Pancreas (tissue), 10 donors: Measurements from ENCODE around the gene SAE1. TPM values are rescaled to one million over a fixed set of nuclear protein-coding genes. Genes with fewer than 3 reads are reported as not detected.

Experiments
- ATAC-seq, 4 donors: fragments of 200-7000 bp; cut with Tn5 transposase; one replicate each; pipeline versions ENCODE4 v1.8.0 to v1.9.1; 2020; ENCODE audit warnings: mild to moderate bottlenecking in 4 of 4, moderate library complexity in 4 of 4
- DNase-seq, 6 donors: peaks; one replicate each; pipeline ENCODE4 v3.0.0-alpha.2; 2020
- FAIRE-seq: peaks from 2 replicates; lab custom pipeline; 2012; peaks lifted over from hg19 to GRCh38; lab: Jason Lieb, UNC
- H3K27ac ChIP-seq, 4 donors: fragments of 200-600 bp; sonication (generic); 1 replicate in 3 of 4; 2 replicates in 1 of 4; pipeline versions ENCODE4 v1.5.0 to v1.8.0; 2020
- H3K27me3 ChIP-seq, 4 donors: fragments of 200-600 bp; one replicate each; pipeline ENCODE4 v1.8.0; 2021
- H3K36me3 ChIP-seq, 3 donors: fragments of 200-600 bp; sonication (generic) in 1 of 3; one replicate each; pipeline versions ENCODE4 v1.5.0 to v1.8.0; 2020 to 2021
- H3K4me1 ChIP-seq, 3 donors: fragments of 200-600 bp; one replicate each; pipeline ENCODE4 v1.8.0; 2021
- H3K4me3 ChIP-seq, 4 donors: fragments of 200-600 bp; sonication (generic) in 2 of 4; one replicate each; pipeline versions ENCODE4 v1.5.0 to v1.8.0; 2020 to 2021
- H3K9me3 ChIP-seq, 4 donors: fragments of 200-600 bp; one replicate each; pipeline ENCODE4 v1.8.0; 2021
- WGBS, 2 donors: extraction: QIAGEN DNeasy Blood & Tissue Kit; methylation state at CpG; one replicate each; pipeline ENCODE4 v1.1.7; 2013; 5-methylcytosine and 5-hydroxymethylcytosine counted together
- intact Hi-C, 3 donors: fragments of 100-400 bp; cut with DNase I; formaldehyde crosslinking; loops; one replicate each; pipeline versions ENCODE4 v1.11.1 to v1.14.2; 2022
- polyA plus RNA-seq, 2 donors: library from polyadenylated mRNA; stranded (reverse); fragments of 200-250 nt; gene quantifications; one replicate each; pipeline ENCODE4 v1.2.3, GENCODE V29; 2013
- total RNA-seq, 6 donors: library from RNA; stranded (reverse); fragmentation: NEBNext Ultra II Directional in 4 of 6; extraction: Animal tissue kit (Norgen Biotek cat#: 25700) in 4 of 6; gene quantifications; one replicate each; pipeline versions ENCODE4 v1.2.1 to v1.2.4, GENCODE V29; 2021 to 2023
- TF ChIP-seq, protein P1 (sequence below), 4 donors: fragments of 200-600 bp; sonication (generic) in 3 of 4; IDR thresholded peaks; one replicate each; pipeline versions ENCODE4 v1.5.0 to v1.8.0; 2021; ENCODE audit warnings: antibody characterized with exemption in 4 of 4
- donor health status: healthy with polysubstance abuse.
- donor health status: DM: no; HTN: no; CAD: no; lungs with moderate emphysema.
- donor health status: DM: no; HTN: no; CAD: no.
- donor health status: control.
- donor health status: control.
- donor health status: Bipolar disorder and iron deficiency.
- donor health status: DM: yes; HTN: yes; CAD: no.
- donor health status: DM: no; HTN: no; CAD: no.
- donor health status: DM: no; HTN: no; CAD: no.
- donor health status: DM: yes; HTN: yes; CAD: no.

SAE1 gene
- total and polyA plus RNA-seq, 8 donors = 10.0 to 25.8 (median 20.1) TPM

DNA sequence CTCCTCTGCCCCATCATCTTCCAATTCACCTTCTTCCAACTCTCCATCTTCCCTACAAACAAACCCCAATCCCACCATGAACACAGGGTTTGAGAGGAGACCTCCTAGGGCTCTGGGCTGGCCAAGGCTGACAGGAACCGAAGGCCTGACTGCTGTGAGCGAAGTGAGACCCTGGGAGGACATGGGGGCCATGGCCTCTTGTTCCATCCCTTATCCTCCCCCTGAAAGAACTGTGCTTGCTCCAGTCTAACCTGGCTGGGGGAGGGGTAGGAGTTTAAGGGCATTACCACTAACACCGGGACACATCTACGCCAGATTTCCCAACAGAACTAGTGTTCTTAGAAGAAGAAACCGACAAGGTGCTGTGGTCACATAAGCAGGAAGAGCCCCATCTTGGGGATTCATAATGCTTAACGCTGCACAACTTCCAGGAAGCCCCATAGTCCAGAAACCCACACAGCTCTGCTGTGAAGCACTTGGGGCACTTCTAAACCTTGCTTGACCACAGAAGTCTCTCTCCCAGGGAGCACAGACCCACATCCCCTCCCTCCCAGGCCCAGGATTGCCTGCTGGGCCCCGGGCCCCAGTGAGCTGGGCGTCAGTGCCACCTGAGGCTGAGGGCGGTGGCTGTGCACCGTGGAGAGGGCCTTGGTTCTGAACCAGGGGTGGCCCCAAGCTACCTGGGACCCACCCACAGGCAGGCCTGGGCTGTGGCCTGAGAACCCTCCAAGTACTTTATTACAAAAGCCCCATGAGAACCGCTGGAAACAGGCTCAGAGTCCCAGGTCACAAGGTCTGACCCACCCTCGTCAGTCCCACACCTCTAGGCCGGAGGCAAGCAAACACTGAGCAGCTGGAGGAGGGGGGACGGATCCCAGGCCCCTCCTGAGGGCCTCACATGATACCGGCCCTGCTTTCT, 35.8 kb upstream of the SAE1 start:
- no peak for FAIRE-seq

DNA sequence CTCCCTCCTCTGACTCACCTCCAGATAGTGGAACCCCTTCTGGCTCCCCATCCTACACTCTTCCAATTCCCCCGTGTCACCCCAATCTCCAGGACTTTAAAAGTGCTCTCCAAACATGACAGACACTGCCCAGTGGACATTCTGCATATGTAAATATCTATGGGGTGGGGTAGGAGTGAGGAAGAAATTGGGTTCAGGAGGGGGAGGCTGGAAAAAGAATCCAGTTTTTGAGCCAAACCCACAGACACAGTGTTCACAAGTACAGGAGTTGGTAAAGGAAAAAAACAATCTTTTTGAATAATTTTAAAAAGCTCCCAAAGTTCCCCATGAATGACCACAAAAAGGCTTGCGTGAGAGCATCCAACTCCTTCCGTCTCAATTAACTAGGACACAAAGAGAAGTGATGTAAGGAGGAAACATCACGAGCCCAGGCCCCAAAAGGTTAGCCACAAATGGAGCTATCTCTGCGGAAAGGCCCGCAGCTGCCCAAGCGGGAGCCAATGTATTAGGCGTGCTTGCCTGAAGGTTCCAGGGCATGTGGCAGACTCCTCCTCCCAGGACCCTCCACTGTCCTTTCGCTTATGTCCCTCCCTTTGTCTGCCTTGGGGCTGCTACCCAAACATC, 35.0 kb upstream of the SAE1 start:
- H3K4me1 ChIP-seq = peaks cover 31 to 50% (median 33%) of the 10 kb centered on the region in 3 donors
- H3K4me3 ChIP-seq = no peak overlapping the region
- 47 to 49% methylated on average over 9 of the region's 9 CpGs for WGBS, 2 donors
- intact Hi-C loops = no loop called here
- H3K27me3 ChIP-seq = no peaks in the 10 kb centered on the region
- H3K9me3 ChIP-seq = no peaks in the 10 kb centered on the region
- peak overlapping the region; percentile 75 to 95 (median 87) for H3K27ac ChIP-seq
- ATAC-seq = peak; percentile 9 to 19 (median 12)
- no peak for FAIRE-seq
- DNase-seq = no peak
- H3K36me3 ChIP-seq = peaks cover 0 to 15% (median 0%) of the 10 kb centered on the region in 3 donors
- TF ChIP-seq, protein P1, sequence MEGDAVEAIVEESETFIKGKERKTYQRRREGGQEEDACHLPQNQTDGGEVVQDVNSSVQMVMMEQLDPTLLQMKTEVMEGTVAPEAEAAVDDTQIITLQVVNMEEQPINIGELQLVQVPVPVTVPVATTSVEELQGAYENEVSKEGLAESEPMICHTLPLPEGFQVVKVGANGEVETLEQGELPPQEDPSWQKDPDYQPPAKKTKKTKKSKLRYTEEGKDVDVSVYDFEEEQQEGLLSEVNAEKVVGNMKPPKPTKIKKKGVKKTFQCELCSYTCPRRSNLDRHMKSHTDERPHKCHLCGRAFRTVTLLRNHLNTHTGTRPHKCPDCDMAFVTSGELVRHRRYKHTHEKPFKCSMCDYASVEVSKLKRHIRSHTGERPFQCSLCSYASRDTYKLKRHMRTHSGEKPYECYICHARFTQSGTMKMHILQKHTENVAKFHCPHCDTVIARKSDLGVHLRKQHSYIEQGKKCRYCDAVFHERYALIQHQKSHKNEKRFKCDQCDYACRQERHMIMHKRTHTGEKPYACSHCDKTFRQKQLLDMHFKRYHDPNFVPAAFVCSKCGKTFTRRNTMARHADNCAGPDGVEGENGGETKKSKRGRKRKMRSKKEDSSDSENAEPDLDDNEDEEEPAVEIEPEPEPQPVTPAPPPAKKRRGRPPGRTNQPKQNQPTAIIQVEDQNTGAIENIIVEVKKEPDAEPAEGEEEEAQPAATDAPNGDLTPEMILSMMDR (IDR thresholded peaks at IDR 0.05) = no peak

More for the DNA sequence above, 35.8 kb upstream of the SAE1 start:
- 50 to 55% methylated on average over 15 of the region's 15 CpGs for WGBS, 2 donors
- Histone ChIP-seq H3K9me3 (no peaks in the 10 kb centered on the region), H3K27ac (peak overlapping the region; percentile 75 to 95 (median 87)), H3K27me3 (no peaks in the 10 kb centered on the region), H3K36me3 (peaks cover 0 to 22% (median 0%) of the 10 kb centered on the region in 3 donors), H3K4me1 (peaks cover 31 to 48% (median 33%) of the 10 kb centered on the region in 3 donors), H3K4me3 (no peak overlapping the region)
- DNase-seq (peak in 5 of 6 donors; percentile 48 to 59 (median 57)), ATAC-seq (peak; percentile 43 to 63 (median 53))
- TF ChIP-seq, protein P1 (IDR thresholded peaks at IDR 0.05) = no peak
- intact Hi-C loops = no loop called here

DNA sequence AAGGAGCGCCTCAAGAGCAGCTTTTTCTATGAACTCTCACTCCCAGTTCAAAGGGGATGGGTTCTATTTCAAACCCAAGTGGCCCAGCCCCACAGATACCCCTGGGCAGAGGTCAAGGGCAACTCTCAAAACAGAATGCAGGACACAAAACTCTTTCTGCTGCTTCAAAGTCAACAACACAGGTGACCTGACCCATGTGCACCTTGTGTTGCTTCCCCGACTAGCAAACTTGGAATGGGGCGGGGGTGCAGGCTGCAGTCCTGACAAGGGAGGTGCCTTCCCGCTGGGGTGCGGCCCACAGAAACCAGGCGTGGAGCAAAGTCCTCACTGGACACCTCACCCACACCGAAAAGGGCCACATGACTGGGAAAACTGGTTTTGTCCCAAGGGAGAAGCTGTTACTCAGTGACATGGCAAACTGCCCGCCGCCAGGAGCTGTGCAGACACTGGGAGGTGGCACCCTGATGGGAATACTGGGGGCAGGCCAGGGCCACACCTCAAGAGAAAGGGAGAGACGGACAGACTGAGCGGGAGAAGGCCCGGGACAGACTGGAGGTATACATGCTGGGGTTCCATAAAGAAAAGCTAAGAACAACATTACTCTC, 34.4 kb upstream of the SAE1 start:
- peaks cover 31 to 50% (median 33%) of the 10 kb centered on the region in 3 donors for H3K4me1 ChIP-seq

DNA sequence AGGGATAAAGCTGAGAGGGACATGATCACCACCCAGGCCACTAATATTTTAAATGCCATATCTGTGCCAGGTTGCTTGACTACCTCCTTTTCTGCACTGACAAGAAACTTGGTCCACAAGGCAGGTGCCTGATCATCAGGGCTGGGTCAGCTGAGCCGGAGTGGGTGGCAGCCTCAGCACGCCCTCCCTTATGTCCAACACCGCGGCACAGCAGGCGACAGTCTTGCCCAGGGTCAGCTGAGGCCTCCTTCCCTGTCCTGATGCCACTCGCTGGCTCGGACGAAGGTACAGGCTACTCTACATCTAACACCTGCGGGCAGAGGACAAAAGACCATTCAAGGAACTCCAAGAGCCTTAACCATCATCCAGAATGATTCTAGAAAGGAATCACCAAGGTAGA, 33.9 kb upstream of the SAE1 start:
- H3K27me3 ChIP-seq = no peaks in the 10 kb centered on the region
- peaks cover 0 to 15% (median 0%) of the 10 kb centered on the region in 3 donors for H3K36me3 ChIP-seq
- no peak for FAIRE-seq
- no peak overlapping the region for H3K4me3 ChIP-seq
- 21 to 22% methylated on average over 9 of the region's 9 CpGs for WGBS, 2 donors
- peak in 3 of 6 donors; percentile 43 to 63 (median 53) for DNase-seq
- peak overlapping the region; percentile 75 to 95 (median 87) for H3K27ac ChIP-seq
- intact Hi-C loops = no loop called here
- H3K9me3 ChIP-seq = no peaks in the 10 kb centered on the region
- peak; percentile 35 to 57 (median 48) for ATAC-seq
- peaks cover 31 to 50% (median 33%) of the 10 kb centered on the region in 3 donors for H3K4me1 ChIP-seq
- TF ChIP-seq, protein P1 (IDR thresholded peaks at IDR 0.05) = no peak

More for the DNA sequence above, 34.4 kb upstream of the SAE1 start:
- TF ChIP-seq, protein P1 (IDR thresholded peaks at IDR 0.05) = no peak
- intact Hi-C loops = no loop called here
- ATAC-seq (peak; percentile 88 to 90 (median 90)), DNase-seq (peak; percentile 93 to 97 (median 95)), FAIRE-seq (no peak)
- H3K4me3 ChIP-seq = no peak overlapping the region
- WGBS, 2 donors = 18 to 22% methylated on average over 12 of the region's 12 CpGs
- peak overlapping the region; percentile 75 to 95 (median 87) for H3K27ac ChIP-seq
- no peaks in the 10 kb centered on the region for H3K27me3 ChIP-seq
- no peaks in the 10 kb centered on the region for H3K9me3 ChIP-seq
- H3K36me3 ChIP-seq = peaks cover 0 to 15% (median 0%) of the 10 kb centered on the region in 3 donors
